ENCODE measurements around the gene LNX1. TPM values are rescaled to one million over a fixed set of nuclear protein-coding genes. Genes with fewer than 3 reads are reported as not detected.

The LNX1 gene
- total and polyA plus RNA-seq, 10 of the 15 experiments (the other 5 are each of a cell fraction or from before 2014, with no cell fraction given), result 0.72 to 1.4 (median 1.0) TPM

GRCh38 chr4:53595204-53595603 lies 3.9 kb upstream of the LNX1 start:
- SMC1A ChIA-PET (ENCODE audit: uncharacterized antibody, unreplicated experiment), result interaction anchor here (1.2 kb wide), 1 partner anchor 22 kb away, joined by 4 read pairs; no protein-coding TSS in a partner anchor
- in situ Hi-C loops (cut with MboI), result no loop called here
- FAIRE-seq, result no peak

GRCh38 chr4:53593765-53594164 lies 2.5 kb upstream of the LNX1 start:
- Histone ChIP-seq H3K9ac (ENCODE audit: control insufficient read depth, insufficient read depth, low read length) (no peak overlapping the region), H3K4me3 (no peak overlapping the region), H3K79me2 (ENCODE audit: control insufficient read depth, insufficient read depth, low read length) (no peaks in the 10 kb centered on the region), H3K4me1 (ENCODE audit: control insufficient read depth, insufficient read depth, low read length) (peaks cover 3% of the 10 kb centered on the region; the same call in 1 of the 2 replicates), H3K36me3 (ENCODE audit: control insufficient read depth in 2 of 2, insufficient read depth in 2 of 2, low read length in 1 of 2) (no peaks in the 10 kb centered on the region), H2AFZ (ENCODE audit: control insufficient read depth, low read depth, low read length) (no peak overlapping the region), H4K20me1 (ENCODE audit: control insufficient read depth, insufficient read depth) (no peaks in the 10 kb centered on the region), H3K27me3 (replicated peaks in 1 of 2; ENCODE audit: control insufficient read depth in 2 of 2, insufficient read depth in 2 of 2, low read length in 1 of 2) (no peaks in the 10 kb centered on the region), H3K4me2 (ENCODE audit: control insufficient read depth, insufficient read depth) (no peak overlapping the region), H3K9me3 (replicated peaks; ENCODE audit: control insufficient read depth, insufficient read depth, low read length) (no peaks in the 10 kb centered on the region), H3K27ac (ENCODE audit: control insufficient read depth, insufficient read depth) (no peak overlapping the region)
- ChIA-PET SMC1A (ENCODE audit: uncharacterized antibody, unreplicated experiment) (interaction anchor here (0.9 to 1.5 kb wide), 5 partner anchors 8 to 65 kb away, joined by 3 to 4 read pairs (median 3); no protein-coding TSS in a partner anchor), CTCF (no interaction called here), POLR2A (no interaction called here), RAD21 (ENCODE audit: unreplicated experiment) (interaction anchor here (0.5 to 1.5 kb wide), 2 partner anchors 60 to 1942 kb away, joined by 3 read pairs; no protein-coding TSS in a partner anchor)
- in situ Hi-C loops (cut with MboI), result no loop called here
- intact Hi-C loops (cut with micrococcal nuclease; ENCODE audit: unreplicated experiment), result loop anchor here (10.0 kb wide), 1 partner anchor 99 kb away; no protein-coding TSS in a partner anchor
- ATAC-seq (no peak), DNase-seq (ENCODE audit: low read depth, low spot score) (no peak), FAIRE-seq (no peak)
- 61% methylated on average over 2 of the region's 2 CpGs for WGBS (ENCODE audit: insufficient coverage, insufficient replicate concordance, low lambda C conversion rate, missing lambda C conversion rate)
- TF ChIP-seq HDAC6 (IDR thresholded peaks at IDR 0.05; ENCODE audit: unreplicated experiment) (no peak), RBBP5 (conservative IDR thresholded peaks at IDR 0.05) (no peak), ZNF384 (IDR thresholded peaks at IDR 0.05; ENCODE audit: borderline replicate concordance, low read depth, low read length) (no peak), E2F4 (IDR thresholded peaks at IDR 0.05; ENCODE audit: low read depth, low read length) (no peak), IKZF2 (IDR thresholded peaks at IDR 0.05) (no peak), SREBF2 (IDR thresholded peaks at IDR 0.05; ENCODE audit: low read length) (no peak), NFYB (IDR thresholded peaks at IDR 0.05; ENCODE audit: insufficient read depth, low read depth, low read length) (no peak)
- BruUV-seq (replicated peaks), result no TSS peak

More at GRCh38 chr4:53595204-53595603, 3.9 kb upstream of the LNX1 start:
- no TSS peak for BruUV-seq (replicated peaks)
- Histone ChIP-seq H3K36me3 (ENCODE audit: control insufficient read depth in 2 of 2, insufficient read depth in 2 of 2, low read length in 1 of 2) (no peaks in the 10 kb centered on the region), H3K4me1 (ENCODE audit: control insufficient read depth, insufficient read depth, low read length) (peaks cover 5% of the 10 kb centered on the region; the same call in 1 of the 2 replicates), H3K4me3 (no peak overlapping the region), H4K20me1 (ENCODE audit: control insufficient read depth, insufficient read depth) (no peaks in the 10 kb centered on the region), H3K9ac (ENCODE audit: control insufficient read depth, insufficient read depth, low read length) (no peak overlapping the region), H2AFZ (ENCODE audit: control insufficient read depth, low read depth, low read length) (no peak overlapping the region), H3K27me3 (replicated peaks in 1 of 2; ENCODE audit: control insufficient read depth in 2 of 2, insufficient read depth in 2 of 2, low read length in 1 of 2) (no peaks in the 10 kb centered on the region), H3K79me2 (ENCODE audit: control insufficient read depth, insufficient read depth, low read length) (no peaks in the 10 kb centered on the region), H3K4me2 (ENCODE audit: control insufficient read depth, insufficient read depth) (no peak overlapping the region), H3K9me3 (replicated peaks; ENCODE audit: control insufficient read depth, insufficient read depth, low read length) (no peaks in the 10 kb centered on the region), H3K27ac (ENCODE audit: control insufficient read depth, insufficient read depth) (no peak overlapping the region)
- DNase-seq (ENCODE audit: low read depth, low spot score) (no peak), ATAC-seq (no peak)
- WGBS (ENCODE audit: insufficient coverage, insufficient replicate concordance, low lambda C conversion rate, missing lambda C conversion rate), result 26% methylated on average over 3 of the region's 3 CpGs
- POLR2A ChIA-PET, result no interaction called here
- CTCF ChIA-PET, result no interaction called here
- RAD21 ChIA-PET (ENCODE audit: unreplicated experiment), result no interaction called here
- TF ChIP-seq ZNF384 (IDR thresholded peaks at IDR 0.05; ENCODE audit: borderline replicate concordance, low read depth, low read length), result no peak
- intact Hi-C loops (cut with micrococcal nuclease; ENCODE audit: unreplicated experiment), result loop anchor here (10.0 kb wide), 1 partner anchor 100 kb away; no protein-coding TSS in a partner anchor

Data from GM12878 (cell line).